DMS79 (cell line): ENCODE results near the gene RLBP1.

Source experiments
- DNase-seq: peaks from one replicate; lab custom pipeline; 2025; lab: John Stamatoyannopoulos, UW

The RLBP1 gene

DNA sequence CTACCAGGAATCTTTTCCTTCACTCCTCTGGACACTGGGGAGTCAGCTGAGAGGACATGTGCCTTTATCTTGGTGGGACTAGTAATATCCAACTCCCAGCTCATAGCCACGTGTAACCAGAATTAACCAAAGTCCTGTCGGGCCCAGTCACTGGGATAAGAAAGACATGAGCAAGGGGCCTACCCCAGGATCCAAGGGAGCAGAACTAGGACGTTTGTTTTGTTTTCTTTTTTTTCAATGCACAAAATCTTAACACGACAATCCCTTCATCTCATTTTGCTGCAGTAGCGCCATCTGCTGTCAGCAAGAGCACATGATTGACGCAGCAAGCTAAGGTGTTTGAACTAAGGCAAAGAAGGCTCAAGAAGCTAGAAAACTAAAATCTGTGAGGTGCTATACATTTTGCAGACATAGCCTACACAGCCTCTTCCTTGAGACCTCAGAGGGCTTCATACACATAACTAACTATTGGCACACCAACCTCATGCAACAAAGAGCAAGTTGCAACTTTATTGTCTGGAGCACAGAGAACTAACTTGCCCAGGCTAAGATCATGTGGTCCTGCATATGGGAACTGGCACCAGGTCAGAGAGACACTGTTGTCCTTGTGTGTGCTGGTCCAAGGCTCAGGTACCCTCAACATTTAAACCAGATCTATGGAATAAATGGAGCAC, 43.6 kb downstream of the RLBP1 start:
- DNase-seq, result peak; percentile 5

DNA sequence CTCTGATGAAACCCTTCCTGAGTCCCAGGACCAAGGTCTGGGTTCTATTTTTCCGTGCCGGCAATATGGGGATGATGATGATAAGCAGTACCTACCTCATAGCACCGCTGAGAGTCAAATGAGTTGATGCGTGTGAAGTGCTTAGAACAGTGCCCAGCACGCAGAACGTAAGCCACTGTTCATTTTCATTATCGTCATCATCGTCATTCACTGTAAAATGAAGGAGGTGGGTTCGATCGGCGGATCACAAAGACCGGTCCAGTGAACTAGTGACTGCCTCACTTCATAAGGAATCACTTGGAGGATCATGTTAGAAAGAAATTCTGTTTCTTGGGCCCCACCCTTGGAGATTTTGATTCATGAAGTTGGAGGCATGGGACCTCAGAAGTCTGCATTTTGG, 44.3 kb downstream of the RLBP1 start:
- no peak for DNase-seq

DNA sequence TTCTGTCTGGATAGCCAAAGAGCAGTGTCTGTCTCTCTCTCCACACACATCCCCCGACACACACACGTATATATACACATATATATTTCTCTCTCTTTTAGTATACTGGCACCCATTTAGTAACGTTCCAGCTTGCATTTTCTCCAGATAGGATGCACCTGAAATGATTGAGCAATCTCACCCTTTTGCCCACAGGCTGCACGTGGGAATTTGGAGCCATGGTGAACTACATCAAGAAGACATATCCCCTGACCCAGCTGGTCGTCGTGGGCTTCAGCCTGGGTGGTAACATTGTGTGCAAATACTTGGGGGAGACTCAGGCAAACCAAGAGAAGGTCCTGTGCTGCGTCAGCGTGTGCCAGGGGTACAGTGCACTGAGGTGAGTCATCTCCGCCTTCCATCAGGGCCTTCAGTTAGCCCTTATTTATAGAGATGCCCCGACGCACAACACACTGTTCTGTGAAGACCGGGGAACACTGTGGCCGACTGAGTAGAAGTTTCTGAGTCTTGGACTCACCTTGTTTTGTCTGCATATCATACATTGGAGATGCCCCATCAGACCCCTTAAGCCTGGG, 45.7 kb downstream of the RLBP1 start:
- no peak for DNase-seq

DNA sequence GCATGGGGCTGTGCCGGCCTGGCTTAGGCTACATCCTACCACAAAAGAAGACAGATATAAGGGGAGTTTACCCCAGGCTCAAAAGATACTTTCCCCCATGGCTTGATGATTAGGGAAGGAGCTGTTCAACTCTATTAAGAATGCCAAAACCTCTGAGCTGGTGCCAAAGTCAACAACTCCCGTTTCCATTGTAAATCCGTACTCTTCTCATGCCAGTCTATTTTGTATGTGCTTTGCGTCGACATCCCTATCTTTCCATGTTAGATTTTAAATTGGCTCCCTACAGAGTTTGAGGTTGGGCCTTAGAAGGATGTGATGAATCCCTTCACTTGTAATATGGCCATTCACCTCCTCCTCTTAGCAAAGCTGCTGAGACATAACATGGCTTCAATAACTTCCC, 46.9 kb downstream of the RLBP1 start:
- DNase-seq, result peak; percentile 5

DNA sequence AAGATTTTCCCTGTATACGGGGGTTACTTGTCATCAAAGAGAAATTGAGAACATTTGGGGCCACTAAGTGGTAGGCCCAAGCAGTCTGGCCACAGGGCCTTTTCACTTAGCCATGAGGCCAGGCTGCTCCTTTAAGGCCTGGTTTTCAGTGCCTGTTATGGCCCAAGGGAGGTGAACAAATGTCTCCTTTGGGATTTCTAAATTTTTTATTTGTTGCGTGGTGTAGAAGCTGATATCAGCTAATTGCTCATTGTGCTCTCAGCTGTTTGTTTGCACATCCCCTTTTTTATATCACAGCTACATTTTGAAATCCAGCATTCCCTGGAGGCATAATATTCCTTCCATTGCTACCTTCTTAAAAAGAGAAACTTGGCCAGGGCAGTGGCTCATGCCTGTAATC, 48.5 kb downstream of the RLBP1 start:
- DNase-seq, result no peak

DNA sequence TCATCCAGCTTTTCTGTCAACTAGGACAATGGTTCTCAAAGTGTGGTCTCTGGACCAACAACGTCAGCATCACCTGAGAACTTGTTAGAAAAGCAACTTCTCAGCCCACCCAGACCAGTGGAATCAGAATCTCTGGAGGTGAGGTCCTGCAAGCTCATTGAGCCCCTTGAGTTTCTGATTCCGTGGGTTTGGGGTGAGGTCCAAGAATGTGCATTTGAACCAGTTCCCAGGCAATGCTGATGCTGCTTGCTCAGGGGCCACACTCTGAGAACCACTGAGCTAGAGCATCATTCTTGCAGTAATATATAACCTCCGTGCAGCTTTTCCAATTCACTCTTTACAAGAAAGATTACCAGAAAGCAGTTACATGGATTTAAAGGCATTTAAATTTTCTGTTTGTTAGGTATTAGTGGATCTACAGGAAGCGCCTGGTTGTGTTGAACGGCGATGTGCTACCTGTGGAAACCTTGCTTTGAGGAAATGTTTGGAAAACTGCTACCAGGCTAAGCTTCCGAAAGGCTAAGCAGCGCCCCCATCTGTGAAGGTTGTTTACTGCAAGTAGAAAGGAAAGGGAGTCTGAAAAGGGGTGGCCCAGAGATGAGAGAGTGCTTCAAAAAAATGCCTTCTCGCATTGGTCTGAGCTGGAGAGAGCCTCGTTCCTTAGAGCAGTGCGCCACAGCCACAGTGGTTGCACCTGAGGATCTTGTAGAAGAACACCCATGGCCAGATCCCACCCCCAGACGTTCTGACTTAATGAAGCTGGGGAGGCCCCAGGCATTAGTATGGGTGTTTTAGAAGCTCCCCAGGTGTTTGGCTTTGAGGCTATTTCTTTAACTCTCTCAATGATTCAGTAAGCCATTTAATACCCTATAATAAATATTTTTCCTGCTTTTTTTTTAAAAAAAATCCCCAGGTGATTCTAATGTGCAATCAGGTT, 50.0 kb downstream of the RLBP1 start:
- DNase-seq, result no peak

DNA sequence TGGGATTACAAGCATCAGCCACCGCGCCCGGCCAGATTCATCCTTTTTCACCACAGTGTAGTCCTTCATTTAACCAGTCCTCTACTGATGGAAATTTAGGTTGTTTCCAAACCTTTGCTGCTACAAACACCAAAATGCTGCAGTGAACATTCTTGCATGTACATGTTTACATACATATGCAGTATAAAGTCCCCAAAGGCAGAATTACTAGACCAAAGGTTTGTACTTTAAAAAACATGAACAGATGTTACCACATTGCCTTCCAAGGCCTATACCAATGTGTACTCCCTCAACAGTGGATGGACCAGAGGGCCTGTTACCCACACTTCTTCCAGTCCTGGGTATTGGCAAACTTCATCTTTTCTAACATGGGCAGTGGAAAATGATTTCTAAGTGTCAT, 51.0 kb downstream of the RLBP1 start:
- DNase-seq, result no peak

DNA sequence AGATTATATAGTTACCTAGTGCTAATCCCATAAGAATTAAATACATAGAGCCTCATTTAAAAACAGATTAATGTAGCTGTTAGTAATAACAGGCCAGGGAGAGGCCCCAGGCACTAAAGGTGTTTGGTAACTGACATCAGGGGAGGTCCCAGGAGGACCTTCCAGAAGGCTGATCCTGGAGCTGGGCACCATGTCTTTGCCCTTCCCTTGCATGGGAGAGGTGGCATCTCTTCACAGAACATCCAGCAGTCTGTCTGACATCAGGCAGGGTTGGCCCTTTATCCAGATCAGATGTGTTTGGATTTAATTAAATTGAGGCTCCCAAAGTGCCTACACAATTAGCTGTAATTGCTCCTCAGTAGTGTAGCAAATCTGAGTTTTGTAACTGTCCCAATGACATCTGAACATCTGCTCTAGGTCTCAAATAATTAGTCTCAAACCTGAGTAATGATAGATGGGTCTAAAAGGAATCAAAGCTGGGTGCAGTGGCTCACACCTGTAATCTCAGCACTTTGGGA, 53.0 kb downstream of the RLBP1 start:
- no peak for DNase-seq

DNA sequence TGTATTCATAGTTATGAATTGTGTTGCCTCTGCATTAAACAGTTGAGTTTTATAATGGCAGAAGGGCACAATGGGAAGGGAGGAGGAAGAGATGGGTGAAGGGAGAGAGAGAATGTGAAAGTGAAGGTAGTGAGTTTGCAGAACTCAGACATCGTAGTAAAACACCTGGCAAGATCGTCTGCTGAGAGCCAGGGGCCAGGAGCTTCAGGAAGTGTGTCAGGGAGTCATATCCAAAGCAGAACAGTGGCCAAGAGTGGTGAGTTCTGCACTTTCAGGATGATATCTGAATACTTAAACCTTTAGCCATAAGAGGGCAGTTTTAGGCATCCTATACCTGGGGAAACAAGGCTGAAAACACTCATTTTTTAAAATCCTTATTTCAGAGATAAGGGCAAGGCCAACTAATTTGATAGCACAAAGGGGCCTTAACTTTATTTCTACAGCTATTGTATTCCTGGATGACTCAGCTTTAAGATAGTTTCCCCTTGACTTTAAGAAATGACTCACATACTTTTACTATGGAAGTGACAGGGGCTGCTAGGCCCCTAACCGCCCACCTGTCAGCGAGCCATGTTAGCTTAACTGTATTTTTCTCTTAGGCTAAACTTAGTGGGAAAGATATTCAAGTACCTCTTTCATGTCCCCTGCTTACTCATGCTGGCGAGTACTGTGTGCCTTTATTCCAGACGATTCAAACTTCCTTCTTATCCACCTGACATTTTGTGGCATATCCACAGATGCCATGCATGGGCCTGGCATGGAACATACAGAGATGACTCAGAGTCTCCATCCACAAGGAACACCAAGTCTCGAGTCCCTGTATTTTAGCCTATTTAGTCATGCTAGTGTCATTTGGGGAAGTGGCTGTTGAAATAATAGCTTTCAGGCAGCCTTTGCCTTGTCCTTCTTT, 53.9 kb downstream of the RLBP1 start:
- no peak for DNase-seq

DNA sequence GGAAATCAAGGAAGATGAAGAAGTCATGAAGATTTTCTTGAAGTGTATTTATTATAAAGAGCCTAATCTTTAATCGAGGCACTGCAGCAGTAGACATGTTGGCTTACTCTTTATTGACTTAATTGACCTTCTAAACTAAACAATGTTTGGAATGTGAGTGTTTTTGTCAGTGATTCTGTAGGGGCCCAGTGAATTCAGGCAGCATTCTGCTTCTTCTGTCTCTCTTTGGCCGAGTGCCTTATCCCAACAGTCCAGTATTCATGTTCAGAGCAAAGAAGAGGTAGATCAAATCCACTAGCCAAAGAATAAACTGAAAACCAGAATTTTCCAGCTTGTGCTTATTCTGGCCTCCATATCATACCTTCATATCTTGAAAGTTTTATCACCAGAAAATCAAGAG, 55.7 kb downstream of the RLBP1 start:
- DNase-seq, result no peak

DNA sequence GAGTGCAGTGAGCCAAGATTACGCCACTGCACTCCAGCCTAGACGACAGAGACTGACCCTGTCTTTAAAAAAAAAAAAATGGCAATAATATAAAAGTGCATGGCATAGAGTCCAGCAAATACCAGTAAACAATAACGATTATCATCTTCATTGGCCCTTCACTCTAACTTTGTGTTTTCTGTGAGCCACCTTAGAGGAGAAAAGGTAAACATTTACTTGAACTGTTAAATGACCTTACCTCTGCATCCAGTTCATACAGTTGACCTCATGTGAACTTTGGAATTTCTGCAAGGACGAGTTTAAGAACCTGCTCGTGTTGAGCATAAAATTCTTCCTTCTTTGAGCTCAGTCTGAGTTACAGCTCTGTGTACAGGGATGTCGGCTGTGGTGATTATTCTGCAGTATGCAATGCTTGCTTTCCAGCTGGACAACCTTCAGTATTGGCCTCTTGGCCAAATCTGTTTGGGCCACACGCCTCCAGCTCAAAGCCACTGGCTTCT, 56.6 kb downstream of the RLBP1 start:
- no peak for DNase-seq

DNA sequence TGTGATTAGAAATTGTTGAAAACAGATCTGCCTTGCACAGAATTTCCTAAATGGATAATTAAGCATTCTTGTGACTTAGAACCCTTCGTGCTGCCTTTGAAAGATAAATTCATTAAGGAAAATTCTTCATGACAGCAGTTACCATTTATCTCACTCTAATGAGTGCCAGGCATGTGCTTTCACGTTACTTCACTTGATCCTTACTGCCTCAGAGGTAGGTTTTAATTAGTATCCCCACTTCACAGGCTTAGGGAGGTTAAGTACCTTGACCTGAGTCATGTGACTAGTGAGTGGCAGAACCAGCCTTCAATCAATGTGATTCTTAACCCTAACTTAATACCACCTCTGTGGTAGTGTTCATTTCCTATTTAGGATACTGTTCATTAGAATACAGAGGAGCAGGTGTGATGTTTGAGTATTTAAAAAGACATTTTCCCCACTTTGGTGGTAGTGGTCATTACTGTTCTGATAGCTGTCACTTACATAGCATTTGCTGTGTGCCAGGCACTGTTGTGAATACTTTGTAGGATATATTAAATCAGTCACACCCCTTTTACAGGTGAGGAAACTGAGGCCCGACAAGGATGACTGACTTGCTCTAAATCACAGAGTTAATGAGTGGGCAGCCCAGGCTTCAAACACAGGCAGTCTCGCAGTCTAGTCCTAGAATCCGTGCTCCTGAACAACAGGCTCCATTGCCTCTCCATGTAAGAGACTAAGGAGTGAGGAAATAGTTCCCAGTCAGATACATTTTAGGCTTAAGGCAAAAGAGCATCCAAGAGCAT, 57.9 kb downstream of the RLBP1 start:
- DNase-seq, result no peak

DNA sequence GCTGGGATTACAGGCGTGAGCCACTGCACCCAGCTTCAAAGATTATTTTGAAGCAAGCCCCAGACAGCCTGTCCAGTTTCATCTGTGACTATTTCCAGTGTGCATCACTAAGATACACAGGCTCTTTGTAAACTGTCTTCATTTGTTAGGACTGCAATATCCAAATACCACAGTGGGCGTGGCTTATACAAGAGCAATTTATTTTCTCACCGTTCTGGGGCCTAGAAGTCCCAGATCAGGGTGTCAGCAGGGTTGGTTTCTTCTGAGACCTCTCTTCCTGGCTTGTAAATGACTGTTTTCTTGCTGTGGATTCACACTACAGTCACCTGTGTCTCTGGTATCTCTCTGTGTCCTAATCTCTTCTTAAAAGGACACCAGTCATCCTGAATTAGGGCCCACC, 59.7 kb downstream of the RLBP1 start:
- DNase-seq, result no peak
